Endothelial cell (in vitro differentiated cells): ENCODE measurements around the gene RELCH. TPM values are rescaled to one million over a fixed set of nuclear protein-coding genes. Genes with fewer than 3 reads are reported as not detected.

Experiments
- DNase-seq: peaks from one replicate; pipeline ENCODE4 v3.0.0; 2021; ENCODE audit warnings: low spot score
- H3K27ac Mint-ChIP-seq: one replicate; pipeline ENCODE4 v1.8.0; 2021; ENCODE audit warnings: mixed read lengths, inconsistent platforms; ENCODE audit not compliant: unreplicated experiment
- H3K27me3 Mint-ChIP-seq: one replicate; pipeline ENCODE4 v1.8.0; 2021; ENCODE audit warnings: mild to moderate bottlenecking, moderate library complexity, mixed read lengths, inconsistent platforms; ENCODE audit not compliant: unreplicated experiment
- H3K36me3 Mint-ChIP-seq: one replicate; pipeline ENCODE4 v1.8.0; 2021; ENCODE audit warnings: mild to moderate bottlenecking, low read depth, mixed read lengths, inconsistent platforms; ENCODE audit not compliant: unreplicated experiment
- H3K4me1 Mint-ChIP-seq: one replicate; pipeline ENCODE4 v1.8.0; 2021; ENCODE audit warnings: mild to moderate bottlenecking, mixed read lengths, inconsistent platforms; ENCODE audit not compliant: unreplicated experiment
- H3K4me3 Mint-ChIP-seq: one replicate; pipeline ENCODE4 v1.8.0; 2021; ENCODE audit warnings: mild to moderate bottlenecking, mixed read lengths, inconsistent platforms; ENCODE audit not compliant: unreplicated experiment
- H3K9me3 Mint-ChIP-seq: one replicate; pipeline ENCODE4 v1.8.0; 2021; ENCODE audit warnings: mixed read lengths, inconsistent platforms; ENCODE audit not compliant: unreplicated experiment
- total RNA-seq: library from RNA; stranded (reverse); fragmentation: NEBNext Ultra II Directional; extraction: Animal tissue kit (Norgen Biotek cat#: 25700); gene quantifications from one replicate; pipeline ENCODE4 v1.2.1, GENCODE V29; 2021; ENCODE audit not compliant: unreplicated experiment
- TF ChIP-seq, protein P1 (sequence below): fragments of 200-600 bp; sonication (generic); IDR thresholded peaks from one replicate; pipeline ENCODE4 v1.5.0; 2021; ENCODE audit warnings: antibody characterized with exemption; ENCODE audit not compliant: unreplicated experiment

RELCH gene
- total RNA-seq, 1 donor from 2014 or later, result 27.3 TPM

DNA sequence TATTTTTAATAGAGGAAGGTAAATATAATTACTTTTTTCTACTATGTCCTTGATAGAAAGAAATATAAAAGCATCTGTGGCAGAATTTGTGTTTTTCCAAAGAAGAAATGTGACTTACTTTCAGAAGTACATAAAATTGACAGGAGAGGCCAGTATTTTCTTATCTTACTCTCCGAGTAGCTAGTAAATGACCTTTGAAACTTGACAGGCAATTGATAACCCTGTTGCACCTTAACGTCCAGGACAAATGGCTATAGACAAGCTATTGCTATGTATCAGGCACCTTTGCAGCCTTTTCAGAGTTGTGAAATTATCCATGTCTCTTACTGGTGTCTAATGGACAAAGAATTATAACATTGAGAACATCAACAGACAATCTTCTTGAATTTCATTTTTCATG, 75.0 kb downstream of the RELCH start:
- TF ChIP-seq, protein P1, sequence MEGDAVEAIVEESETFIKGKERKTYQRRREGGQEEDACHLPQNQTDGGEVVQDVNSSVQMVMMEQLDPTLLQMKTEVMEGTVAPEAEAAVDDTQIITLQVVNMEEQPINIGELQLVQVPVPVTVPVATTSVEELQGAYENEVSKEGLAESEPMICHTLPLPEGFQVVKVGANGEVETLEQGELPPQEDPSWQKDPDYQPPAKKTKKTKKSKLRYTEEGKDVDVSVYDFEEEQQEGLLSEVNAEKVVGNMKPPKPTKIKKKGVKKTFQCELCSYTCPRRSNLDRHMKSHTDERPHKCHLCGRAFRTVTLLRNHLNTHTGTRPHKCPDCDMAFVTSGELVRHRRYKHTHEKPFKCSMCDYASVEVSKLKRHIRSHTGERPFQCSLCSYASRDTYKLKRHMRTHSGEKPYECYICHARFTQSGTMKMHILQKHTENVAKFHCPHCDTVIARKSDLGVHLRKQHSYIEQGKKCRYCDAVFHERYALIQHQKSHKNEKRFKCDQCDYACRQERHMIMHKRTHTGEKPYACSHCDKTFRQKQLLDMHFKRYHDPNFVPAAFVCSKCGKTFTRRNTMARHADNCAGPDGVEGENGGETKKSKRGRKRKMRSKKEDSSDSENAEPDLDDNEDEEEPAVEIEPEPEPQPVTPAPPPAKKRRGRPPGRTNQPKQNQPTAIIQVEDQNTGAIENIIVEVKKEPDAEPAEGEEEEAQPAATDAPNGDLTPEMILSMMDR, result no peak
- Mint-ChIP-seq H3K27ac (no peak overlapping the region), H3K27me3 (no peaks in the 10 kb centered on the region), H3K9me3 (no peaks in the 10 kb centered on the region), H3K36me3 (peaks cover 4% of the 10 kb centered on the region), H3K4me3 (no peak overlapping the region), H3K4me1 (no peaks in the 10 kb centered on the region)
- DNase-seq, result no peak

DNA sequence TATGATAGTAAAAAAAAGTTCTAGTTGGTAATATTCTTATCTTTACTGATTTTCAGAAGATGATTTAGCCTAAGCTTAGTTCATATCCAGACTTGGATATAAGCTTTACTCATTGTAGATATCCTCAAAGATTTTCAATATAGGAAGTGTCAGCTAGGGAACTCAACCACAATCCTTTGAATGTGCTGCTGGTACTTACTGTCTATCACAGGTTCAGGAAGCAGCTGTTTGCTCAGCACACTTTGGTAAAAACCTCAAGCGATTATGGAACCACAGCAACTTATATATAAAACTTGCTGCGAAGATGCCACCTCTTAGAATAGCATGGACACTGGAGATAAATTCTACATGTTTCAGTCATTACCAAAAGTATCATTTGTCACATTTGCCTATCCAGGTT, 77.9 kb downstream of the RELCH start:
- no peak overlapping the region for H3K4me3 Mint-ChIP-seq
- H3K4me1 Mint-ChIP-seq, result no peaks in the 10 kb centered on the region
- H3K36me3 Mint-ChIP-seq, result no peaks in the 10 kb centered on the region
- TF ChIP-seq, protein P1, result no peak
- no peaks in the 10 kb centered on the region for H3K27me3 Mint-ChIP-seq
- DNase-seq, result no peak
- H3K9me3 Mint-ChIP-seq, result no peaks in the 10 kb centered on the region
- no peak overlapping the region for H3K27ac Mint-ChIP-seq

DNA sequence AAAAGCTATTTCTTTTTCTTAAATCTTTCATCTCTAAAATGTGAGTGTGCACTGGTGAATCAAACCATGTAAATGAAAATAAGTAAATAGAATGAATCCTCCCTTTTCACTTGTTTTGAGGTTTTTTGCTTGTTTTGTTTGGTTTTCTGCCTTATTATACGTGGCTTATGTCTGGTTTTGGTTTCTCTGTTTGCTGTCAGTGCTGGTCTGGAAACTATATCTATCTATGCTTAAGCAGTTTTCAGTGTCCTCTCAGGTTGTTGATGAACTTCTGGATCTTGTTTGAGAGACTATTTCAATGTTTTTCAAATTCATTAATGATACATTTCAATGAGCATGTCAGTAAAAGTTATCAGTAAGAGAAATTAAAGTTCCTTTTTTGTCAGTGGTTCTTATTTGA, 90.0 kb downstream of the RELCH start:
- H3K27me3 Mint-ChIP-seq, result no peaks in the 10 kb centered on the region
- no peak overlapping the region for H3K27ac Mint-ChIP-seq
- TF ChIP-seq, protein P1, result no peak
- no peak for DNase-seq
- no peaks in the 10 kb centered on the region for H3K9me3 Mint-ChIP-seq
- no peak overlapping the region for H3K4me3 Mint-ChIP-seq
- peaks cover 11% of the 10 kb centered on the region for H3K4me1 Mint-ChIP-seq
- peaks cover 8% of the 10 kb centered on the region for H3K36me3 Mint-ChIP-seq

DNA sequence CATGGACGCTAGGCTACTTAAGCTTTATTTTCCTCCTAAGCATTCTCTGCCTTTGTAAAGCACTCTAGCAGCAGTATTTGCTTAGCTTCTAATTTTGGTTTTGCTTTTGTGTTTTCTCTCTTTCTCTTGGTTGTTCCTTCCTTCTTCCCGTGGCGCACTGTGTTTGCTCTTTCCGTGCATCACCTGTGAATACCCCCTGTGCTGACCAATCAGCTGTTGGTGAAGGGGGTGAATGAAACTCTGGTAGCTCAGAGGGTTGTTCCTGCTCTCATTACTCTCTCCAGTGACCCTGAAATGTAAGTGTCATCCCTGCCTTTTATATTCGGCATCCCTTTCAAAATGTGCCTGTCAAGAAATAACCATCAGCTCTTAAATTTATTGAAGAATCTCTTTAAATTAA, 92.5 kb downstream of the RELCH start:
- no peak overlapping the region for H3K27ac Mint-ChIP-seq
- no peak overlapping the region for H3K4me3 Mint-ChIP-seq
- DNase-seq, result no peak
- H3K27me3 Mint-ChIP-seq, result no peaks in the 10 kb centered on the region
- H3K9me3 Mint-ChIP-seq, result no peaks in the 10 kb centered on the region
- peaks cover 11% of the 10 kb centered on the region for H3K4me1 Mint-ChIP-seq
- H3K36me3 Mint-ChIP-seq, result peaks cover 8% of the 10 kb centered on the region
- TF ChIP-seq, protein P1, result no peak

DNA sequence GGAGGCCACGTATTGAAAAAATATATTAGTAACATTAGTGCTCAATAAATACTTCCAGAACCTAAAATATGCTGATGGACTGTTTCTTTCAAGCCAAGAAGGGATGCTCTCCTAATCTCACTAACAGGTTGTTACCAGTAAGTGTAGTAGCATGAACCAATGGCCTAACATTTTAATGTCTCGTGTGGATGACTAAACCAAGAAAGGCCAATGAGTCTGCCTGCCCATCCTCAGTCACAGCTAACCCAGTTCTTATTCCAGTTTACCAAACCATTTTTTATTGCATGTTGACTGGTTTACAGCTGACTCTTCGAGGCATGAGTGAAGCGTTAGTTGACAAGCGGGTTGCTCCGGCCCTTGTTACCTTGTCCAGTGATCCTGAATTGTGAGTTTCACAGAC, 93.0 kb downstream of the RELCH start:
- Mint-ChIP-seq H3K27ac (no peak overlapping the region), H3K27me3 (no peaks in the 10 kb centered on the region), H3K9me3 (no peaks in the 10 kb centered on the region), H3K4me1 (peaks cover 11% of the 10 kb centered on the region), H3K4me3 (no peak overlapping the region), H3K36me3 (peaks cover 12% of the 10 kb centered on the region)
- TF ChIP-seq, protein P1, result no peak
- DNase-seq, result no peak
